ENCODE results near the gene KCNIP4.

Gene KCNIP4

GRCh38 chr4:21327976-21328700, 620.4 kb downstream of the KCNIP4 start:
- DNase-seq: no peak

DNA sequence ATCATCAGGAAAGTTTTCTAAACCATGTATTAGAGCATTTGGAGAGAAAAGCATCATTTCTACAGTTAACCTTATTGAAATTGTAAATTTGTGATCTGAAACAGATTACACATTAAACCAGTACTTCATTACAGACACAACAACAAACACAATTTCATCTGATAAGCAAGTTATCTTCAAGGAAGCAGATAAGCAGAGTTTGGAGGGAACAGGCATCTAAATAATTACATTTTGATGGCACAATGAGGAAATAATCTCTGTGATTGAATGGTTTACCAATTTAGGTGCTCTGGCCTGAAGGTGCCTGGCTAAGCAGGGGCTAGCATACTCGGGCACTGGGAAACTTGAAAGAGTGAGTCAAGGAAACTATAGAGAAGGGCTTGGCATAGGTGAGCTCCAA, 628.5 kb downstream of the KCNIP4 start:
- no peak for DNase-seq

GRCh38 chr4:21307709-21308108, 640.9 kb downstream of the KCNIP4 start:
- DNase-seq: no peak

- no peak for DNase-seq
Measured at GRCh38 chr4:21304540-21304887, 644.1 kb downstream of the KCNIP4 start.

DNA sequence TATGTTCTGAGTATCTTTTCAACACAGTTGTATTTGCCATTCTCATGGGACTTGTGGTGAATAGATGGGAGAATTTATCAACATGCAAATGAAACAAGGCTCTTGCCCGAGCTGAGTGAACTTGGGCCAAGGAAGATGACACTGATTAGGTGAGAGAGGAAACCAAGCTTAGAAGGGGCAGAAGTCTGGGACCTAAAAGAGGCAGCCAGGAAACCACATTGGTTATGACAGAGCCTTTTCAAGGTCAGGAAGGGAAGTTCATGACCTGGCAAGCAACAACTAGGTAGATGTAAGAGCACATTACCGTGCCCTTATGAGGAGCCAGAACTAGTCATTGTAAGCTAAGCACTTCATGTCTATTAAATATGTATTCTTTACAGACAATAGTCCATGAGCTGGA, 658.0 kb downstream of the KCNIP4 start:
- DNase-seq: no peak

DNA sequence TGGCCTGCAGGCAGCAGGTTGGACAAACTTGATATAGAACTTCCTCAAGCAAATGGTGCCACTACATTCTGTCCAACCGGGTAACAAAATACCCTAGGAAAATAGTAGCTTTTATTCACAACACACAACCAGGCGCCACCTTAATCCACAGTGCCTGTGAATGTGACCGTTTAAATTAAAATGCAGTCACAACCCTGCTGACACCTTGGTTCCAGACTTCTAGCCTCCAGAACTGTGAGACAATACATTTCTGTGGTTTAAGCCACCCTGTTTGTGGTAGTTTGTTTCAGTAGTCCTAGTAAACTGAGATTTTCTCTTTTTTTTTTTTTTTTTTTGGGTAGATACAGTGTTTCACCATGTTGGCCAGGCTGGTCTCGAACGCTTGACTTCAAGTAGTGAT, 672.5 kb downstream of the KCNIP4 start:
- no peak for DNase-seq

- no peak for DNase-seq
Measured at GRCh38 chr4:21271439-21272052, 677.0 kb downstream of the KCNIP4 start.

- no peak for DNase-seq
Measured at GRCh38 chr4:21248331-21248730, 700.2 kb downstream of the KCNIP4 start.

DNA sequence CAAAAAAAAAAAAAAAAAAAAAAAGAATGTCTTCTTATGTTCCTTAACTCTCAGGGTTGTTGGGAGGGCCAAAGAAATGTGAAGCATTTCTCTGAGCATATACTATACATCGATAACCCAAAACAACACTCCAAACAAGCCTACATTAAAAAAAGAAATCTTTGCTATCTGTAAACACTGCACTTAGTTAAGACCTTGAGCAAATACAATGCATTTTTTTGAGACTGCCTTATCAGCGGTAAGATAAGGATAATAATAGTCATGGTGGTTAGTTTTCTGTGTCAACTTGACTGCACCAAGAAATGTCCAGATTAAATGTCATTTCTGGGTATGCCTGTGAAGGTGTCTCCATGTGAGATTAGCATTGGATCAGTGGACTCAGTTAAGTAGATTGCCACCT, 706.4 kb downstream of the KCNIP4 start:
- no peak for DNase-seq

DNA sequence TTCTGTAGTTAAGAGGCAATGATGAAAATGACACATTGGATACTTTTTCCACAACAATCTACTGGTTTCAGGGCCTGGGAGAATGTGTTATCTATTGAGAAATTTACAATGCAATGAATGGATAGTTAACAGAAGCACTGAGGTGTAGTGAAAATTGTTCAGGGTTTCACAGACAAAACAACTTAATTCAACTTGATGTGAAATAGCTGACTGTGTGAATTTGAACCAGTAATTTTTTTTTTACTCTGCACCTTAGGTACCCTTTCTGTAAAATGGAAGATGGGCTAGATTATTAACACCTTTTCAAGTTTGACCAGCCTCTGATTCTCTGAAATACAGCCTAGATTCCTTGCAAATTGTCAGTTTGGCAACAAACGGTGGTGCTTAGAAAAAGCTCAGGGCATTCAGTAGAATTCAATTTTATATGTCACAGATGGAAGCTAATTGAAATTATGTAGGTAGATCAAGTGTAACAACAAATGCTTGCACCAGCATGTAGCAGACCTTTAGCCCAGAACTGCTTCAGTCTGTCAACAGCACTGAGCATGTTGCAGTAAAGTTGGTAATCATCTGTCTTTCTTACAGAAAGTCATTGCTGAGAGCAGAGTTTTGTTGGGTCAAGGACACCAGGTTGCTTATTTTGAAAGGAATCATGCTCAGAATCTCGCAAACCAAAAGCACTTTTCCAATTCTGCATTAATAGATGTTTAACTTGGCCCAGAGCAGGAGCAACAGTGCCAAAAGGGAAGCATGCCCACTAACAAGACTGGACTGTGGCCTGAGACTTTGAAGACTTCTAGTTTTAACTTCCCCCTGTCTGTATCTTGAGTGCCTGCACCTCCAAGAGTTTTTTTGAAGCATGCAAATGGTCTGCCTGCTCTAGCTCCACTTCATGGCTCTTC, 721.7 kb downstream of the KCNIP4 start:
- no peak for DNase-seq

GRCh38 chr4:21211846-21212245, 736.7 kb downstream of the KCNIP4 start:
- no peak for DNase-seq

DNA sequence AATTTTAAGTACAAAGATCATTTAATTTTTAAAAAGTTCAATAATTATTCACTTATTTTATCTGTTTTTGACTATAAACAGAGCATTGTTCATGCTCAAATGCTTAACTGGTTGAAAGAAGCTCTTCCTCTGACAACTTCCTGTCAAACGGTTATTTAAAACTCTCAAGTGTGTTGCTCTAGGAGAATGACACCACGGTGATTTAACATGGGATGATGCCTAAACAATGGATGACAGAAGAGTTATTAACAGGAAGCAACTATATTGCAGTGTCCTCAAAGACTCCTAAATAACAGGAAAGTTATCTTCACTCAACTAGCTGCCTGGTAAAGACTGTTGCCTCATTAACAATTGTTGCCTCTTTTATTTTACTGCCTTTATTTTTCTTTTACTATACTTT, 738.7 kb downstream of the KCNIP4 start:
- no peak for DNase-seq

DNA sequence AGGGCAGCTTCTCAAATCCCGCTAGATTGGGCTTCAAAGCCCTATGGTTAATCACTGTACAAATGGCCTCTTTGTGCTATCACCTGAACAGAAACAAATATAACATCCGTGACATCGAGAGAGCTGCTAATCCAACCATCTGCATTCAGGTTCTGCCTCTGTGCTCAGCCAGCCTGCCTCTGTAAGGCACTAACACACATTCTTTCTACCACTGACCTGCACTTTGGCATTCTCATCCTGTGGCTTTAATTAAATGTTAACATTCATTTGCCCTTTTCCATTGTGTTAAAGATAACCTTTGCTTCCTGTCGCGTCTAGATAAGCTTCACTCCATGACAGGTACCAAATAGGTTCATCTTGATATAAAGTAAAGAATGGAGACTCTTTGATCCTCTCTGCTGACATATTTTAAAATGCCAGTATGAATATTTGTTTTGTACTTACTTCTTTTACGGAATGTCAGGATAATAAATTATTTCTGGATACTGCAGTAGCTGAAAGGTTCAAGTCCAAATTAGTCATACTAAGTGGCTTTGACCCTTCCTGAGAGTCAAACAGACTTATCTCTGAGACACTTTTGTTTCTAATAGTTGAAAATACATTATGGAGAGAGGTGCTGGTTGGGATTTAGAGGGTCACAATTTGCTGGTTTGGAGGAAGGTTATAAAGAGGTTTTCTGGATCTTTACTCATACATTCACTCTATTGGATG, 742.6 kb downstream of the KCNIP4 start:
- no peak for DNase-seq

GRCh38 chr4:21203416-21203815, 745.2 kb downstream of the KCNIP4 start:
- DNase-seq: no peak

DNA sequence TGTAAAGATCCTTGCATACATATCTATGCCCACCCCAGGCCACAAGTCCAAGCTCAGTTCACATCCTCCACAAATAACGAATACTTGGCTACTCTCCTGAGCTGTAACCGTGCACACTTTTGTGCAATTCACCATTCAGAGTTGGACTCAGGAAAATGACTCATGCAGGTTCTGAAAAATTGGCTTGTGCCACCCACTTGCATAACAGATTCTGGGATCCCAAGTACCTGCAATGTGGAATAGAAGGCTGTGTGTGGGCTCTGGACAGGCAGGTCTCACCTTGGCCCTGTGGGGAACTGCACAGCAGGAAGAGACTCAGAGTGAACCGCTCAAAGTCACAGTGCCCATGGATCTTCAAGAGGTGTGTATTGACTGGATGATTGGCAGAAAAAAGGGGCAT, 745.6 kb downstream of the KCNIP4 start:
- DNase-seq: no peak

DNA sequence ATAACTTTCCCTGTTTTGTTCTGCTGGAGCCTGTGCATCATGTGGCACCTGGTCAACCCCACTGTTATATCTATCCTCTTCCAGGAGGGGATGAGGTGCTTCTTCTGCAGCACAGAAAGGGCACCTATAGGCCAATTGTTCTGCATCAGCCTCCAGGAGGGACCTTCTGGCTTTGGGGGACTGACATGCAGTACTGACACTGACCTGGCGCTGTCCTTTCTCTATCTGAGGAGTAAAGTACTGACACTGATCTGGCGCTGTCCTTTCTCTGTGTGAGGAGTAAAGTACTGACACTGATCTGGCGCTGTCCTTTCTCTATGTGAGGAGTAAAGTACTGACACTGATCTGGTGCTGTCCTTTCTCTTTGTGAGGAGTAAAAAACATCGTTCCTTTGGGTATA, 749.9 kb downstream of the KCNIP4 start:
- DNase-seq: no peak

GRCh38 chr4:21195682-21196081, 752.9 kb downstream of the KCNIP4 start:
- DNase-seq: no peak

DNA sequence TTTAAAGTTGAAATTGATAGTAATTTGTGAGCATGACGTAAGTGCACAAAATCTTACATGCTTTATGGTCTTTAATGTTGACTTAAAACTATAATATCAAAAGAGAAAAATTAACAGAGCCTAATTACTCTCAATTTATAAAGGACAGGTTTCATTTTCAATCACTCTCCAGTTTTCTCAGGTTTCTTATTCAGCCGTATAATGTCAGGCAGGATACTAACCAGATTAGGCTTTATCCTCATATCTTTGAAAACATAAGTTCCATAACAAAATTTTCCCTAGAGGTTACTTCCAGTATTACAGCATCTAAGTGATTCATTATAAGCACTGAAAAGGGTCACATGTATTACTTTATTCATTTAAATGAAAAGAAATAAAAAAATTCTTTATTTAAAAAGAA, 756.2 kb downstream of the KCNIP4 start:
- no peak for DNase-seq

GRCh38 chr4:21191317-21191716, 757.3 kb downstream of the KCNIP4 start:
- no peak for DNase-seq

DNA sequence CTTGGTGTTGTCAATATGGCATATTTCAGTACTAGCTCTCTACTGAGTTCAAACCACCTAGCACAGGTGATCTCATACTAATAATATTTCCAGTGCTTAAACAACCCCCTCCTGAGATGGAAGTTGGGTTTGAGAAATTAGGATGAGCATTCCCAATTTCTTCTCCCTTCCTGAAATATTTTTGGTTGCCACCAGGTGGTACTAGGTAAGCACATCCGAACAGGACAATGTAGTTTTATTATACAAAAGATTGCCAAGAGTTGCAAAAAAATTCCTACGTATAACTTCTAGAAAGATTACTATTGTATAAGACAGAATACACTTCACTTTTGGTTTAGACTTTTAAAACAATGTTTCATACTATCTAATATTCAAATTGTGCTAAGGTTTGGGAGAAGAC, 763.8 kb downstream of the KCNIP4 start:
- no peak for DNase-seq

DNA sequence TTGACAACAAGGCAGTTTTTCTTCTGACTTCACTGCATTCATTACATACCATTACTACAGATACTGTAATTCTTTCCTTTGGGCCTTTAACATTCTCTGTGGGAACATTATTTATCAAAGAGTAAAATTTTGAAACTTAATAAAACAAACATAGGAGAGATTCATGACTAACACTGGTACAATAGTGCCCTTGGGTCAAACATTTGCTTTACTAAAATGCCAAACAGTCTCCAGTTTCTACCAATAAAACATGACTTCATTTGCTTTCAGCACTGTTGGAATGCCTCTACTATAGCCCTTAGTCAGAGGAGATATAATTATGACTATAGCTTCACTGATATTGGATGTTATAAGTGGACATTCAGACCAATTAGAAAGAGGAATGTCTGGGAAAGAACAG, 766.9 kb downstream of the KCNIP4 start:
- DNase-seq: no peak

GRCh38 chr4:21177871-21178270, 770.7 kb downstream of the KCNIP4 start:
- DNase-seq: no peak

DNA sequence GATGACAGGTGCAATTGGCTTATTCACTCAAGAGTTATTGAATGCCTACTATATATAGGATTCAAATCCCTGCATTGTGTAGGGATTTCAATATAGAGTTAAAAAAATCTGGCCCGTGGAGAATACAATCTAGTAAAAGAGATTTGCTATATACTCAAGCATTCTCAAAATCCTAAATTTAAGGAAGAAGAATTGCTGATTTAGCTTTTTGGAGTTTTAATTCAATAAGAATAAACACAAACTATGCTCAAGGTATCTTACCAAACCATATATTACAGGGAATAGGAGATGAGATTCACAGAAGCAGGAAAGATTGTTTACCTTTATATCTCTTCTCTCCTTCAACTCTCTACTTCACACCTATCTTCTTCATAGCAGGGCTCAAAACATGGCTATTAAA, 771.5 kb downstream of the KCNIP4 start:
- DNase-seq: no peak
